HT1080 (cell line): Measurements from ENCODE around the gene HAX1. TPM values are rescaled to one million over a fixed set of nuclear protein-coding genes. Genes with fewer than 3 reads are reported as not detected.
A peak's percentile ranks its signal among the peaks of the same experiment; 100 is the strongest.

ENCODE experiments used
- DNase-seq: peaks from one replicate; pipeline ENCODE4 v3.0.0-alpha.2; 2015; ENCODE audit warnings: low read depth
- small RNA-seq: library from RNA; depleted of rRNA; stranded (forward); fragments of <200 nt; gene quantifications from one replicate; pipeline ENCODE3, GENCODE V24; 2014
- total RNA-seq: library from RNA; depleted of rRNA; stranded (reverse); fragments of >200 nt; shearing (Covaris generic); gene quantifications from 2 replicates; pipeline ENCODE4 v1.2.3, GENCODE V29; 2014; rRNA removed

HAX1 gene
- total RNA-seq, 1 experiment from 2014 or later = 137 TPM

GRCh38 chr1:154324669-154325582, 52.5 kb downstream of the HAX1 start, which contains the start of gene ATP8B2:
ATP8B2 (plus strand) TSS chr1:154325525; CDS start chr1:154328142, 2,617 bp downstream.
- DNase-seq = peak; percentile 73

Small RNAs within 50 kb of the gene (small RNA-seq; reads per million reads assigned to genes)
- gene RF00273 (0.11 reads per million), gene RNU6-121P (not detected), gene RNU6-239P (not detected), gene SNORA58B (not detected)

Other genes starting within 250 kb of the HAX1 start
- gene NUP210L, start 117.6 kb upstream of the HAX1 start, total RNA-seq = 0.03 TPM in 1 of 2 replicates, not detected in the other
- 703 and 744 TPM in 2 replicates for gene TPM3, start 80.5 kb upstream of the HAX1 start, total RNA-seq
- not detected in 2 replicates for gene CFAP141, start 66.3 kb upstream of the HAX1 start, total RNA-seq
- 104 and 140 TPM in 2 replicates for gene UBAP2L, start 51.7 kb upstream of the HAX1 start, total RNA-seq
- gene AQP10, start 48.5 kb downstream of the HAX1 start, total RNA-seq = not detected in 2 replicates
- 126 and 169 TPM in 2 replicates for gene ATP8B2, start 52.9 kb downstream of the HAX1 start, total RNA-seq
- gene IL6R, start 132.7 kb downstream of the HAX1 start, total RNA-seq = 13.8 and 25.4 TPM in 2 replicates
- gene TDRD10, start 229.6 kb downstream of the HAX1 start, total RNA-seq = not detected in 2 replicates
- gene SHE, start 229.8 kb downstream of the HAX1 start, total RNA-seq = not detected in 2 replicates